Hepatocyte (in vitro differentiated cells): ENCODE measurements around the gene LFNG. TPM values are rescaled to one million over a fixed set of nuclear protein-coding genes. Genes with fewer than 3 reads are reported as not detected.

Experiments
- DNase-seq: peaks from one replicate; pipeline ENCODE4 v3.0.0-alpha.2; 2016; ENCODE audit warnings: low spot score
- H2AFZ ChIP-seq: fragments of 200-600 bp; sonication (generic); 2 replicates; pipeline ENCODE4 v1.6.0; 2016; ENCODE audit warnings: antibody characterized with exemption, mild to moderate bottlenecking
- H3K27ac ChIP-seq: fragments of 200-600 bp; sonication (generic); 2 replicates; pipeline ENCODE4 v1.5.1; 2016; ENCODE audit warnings: mild to moderate bottlenecking
- H3K27me3 ChIP-seq: fragments of 200-600 bp; sonication (generic); 2 replicates; pipeline ENCODE4 v1.6.1; 2016
- H3K36me3 ChIP-seq: fragments of 200-600 bp; sonication (generic); replicated peaks from 2 replicates; pipeline ENCODE4 v1.5.1; 2016; ENCODE audit warnings: low read depth; ENCODE audit not compliant: insufficient read depth
- H3K4me1 ChIP-seq: fragments of 200-600 bp; sonication (generic); 2 replicates; pipeline ENCODE4 v1.5.1; 2016; ENCODE audit warnings: mild to moderate bottlenecking, moderate library complexity; ENCODE audit not compliant: insufficient read depth
- H3K4me2 ChIP-seq: fragments of 200-600 bp; sonication (generic); 2 replicates; pipeline ENCODE4 v1.6.0; 2016
- H3K4me3 ChIP-seq: fragments of 200-600 bp; sonication (generic); 2 replicates; pipeline ENCODE4 v1.5.1; 2016; ENCODE audit warnings: mild to moderate bottlenecking
- H3K79me2 ChIP-seq: fragments of 200-600 bp; sonication (generic); 2 replicates; pipeline ENCODE4 v1.6.0; 2017; ENCODE audit warnings: mild to moderate bottlenecking
- H3K9me2 ChIP-seq: fragments of 200-600 bp; sonication (generic); replicated peaks from 2 replicates; pipeline ENCODE4 v1.6.0; 2017; ENCODE audit warnings: mild to moderate bottlenecking; ENCODE audit not compliant: insufficient read depth
- H3K9me3 ChIP-seq: fragments of 200-600 bp; sonication (generic); 2 replicates; pipeline ENCODE4 v1.5.1; 2016; ENCODE audit warnings: low read depth, mild to moderate bottlenecking
- H4K20me1 ChIP-seq: fragments of 200-600 bp; sonication (generic); 2 replicates; pipeline ENCODE4 v1.6.0; 2016; ENCODE audit warnings: mild to moderate bottlenecking; ENCODE audit not compliant: insufficient read depth, poor library complexity, severe bottlenecking
- EZH2 ChIP-seq: fragments of 200-600 bp; sonication (generic); IDR thresholded peaks from 2 replicates; pipeline ENCODE4 v1.6.1; 2016; ENCODE audit warnings: antibody characterized with exemption, mild to moderate bottlenecking, borderline replicate concordance
- EZH2phosphoT487 ChIP-seq: fragments of 200-600 bp; sonication (generic); IDR thresholded peaks from one replicate; pipeline ENCODE4 v1.6.1; 2018; ENCODE audit warnings: antibody characterized with exemption, mild to moderate bottlenecking, low read depth, moderate library complexity; ENCODE audit not compliant: unreplicated experiment, severe bottlenecking
- WGBS: methylation state at CpG from one replicate; pipeline ENCODE4 v1.1.6; 2016; ENCODE audit warnings: low lambda C conversion rate; ENCODE audit errors: missing lambda C conversion rate; 5-methylcytosine and 5-hydroxymethylcytosine counted together
- polyA plus RNA-seq: library from polyadenylated mRNA; unstranded; fragments of >200 nt; fragmentation: Nextera tagmentation; extraction: Ambion mirVana; gene quantifications from 2 replicates; pipeline ENCODE4 v1.2.1, GENCODE V29; 2016
- total RNA-seq: library from RNA; depleted of rRNA; stranded (reverse); fragments of >200 nt; gene quantifications from 2 replicates; pipeline ENCODE4 v1.2.3, GENCODE V29; 2014
- TF ChIP-seq, protein P1 (sequence below): fragments of 200-600 bp; sonication (generic); IDR thresholded peaks from 2 replicates; pipeline ENCODE4 v1.5.1; 2016; ENCODE audit warnings: antibody characterized with exemption, mild to moderate bottlenecking; ENCODE audit not compliant: poor library complexity

The LFNG gene
- total and polyA plus RNA-seq, 2 experiments from 2014 or later: 1.2 to 4.5 TPM

GRCh38 chr7:2474224-2474623 is 45.4 kb upstream of the LFNG start:
- Histone ChIP-seq H3K27ac (no peak overlapping the region), H3K36me3 (no peaks in the 10 kb centered on the region), H3K4me1 (no peaks in the 10 kb centered on the region), H3K27me3 (no peaks in the 10 kb centered on the region), H3K79me2 (no peaks in the 10 kb centered on the region), H2AFZ (no peak overlapping the region), H3K4me3 (no peak overlapping the region), H3K9me3 (no peaks in the 10 kb centered on the region), H3K9me2 (no peaks in the 10 kb centered on the region), H3K4me2 (no peak overlapping the region), H4K20me1 (no peaks in the 10 kb centered on the region)
- DNase-seq: no peak
- TF ChIP-seq, protein P1, sequence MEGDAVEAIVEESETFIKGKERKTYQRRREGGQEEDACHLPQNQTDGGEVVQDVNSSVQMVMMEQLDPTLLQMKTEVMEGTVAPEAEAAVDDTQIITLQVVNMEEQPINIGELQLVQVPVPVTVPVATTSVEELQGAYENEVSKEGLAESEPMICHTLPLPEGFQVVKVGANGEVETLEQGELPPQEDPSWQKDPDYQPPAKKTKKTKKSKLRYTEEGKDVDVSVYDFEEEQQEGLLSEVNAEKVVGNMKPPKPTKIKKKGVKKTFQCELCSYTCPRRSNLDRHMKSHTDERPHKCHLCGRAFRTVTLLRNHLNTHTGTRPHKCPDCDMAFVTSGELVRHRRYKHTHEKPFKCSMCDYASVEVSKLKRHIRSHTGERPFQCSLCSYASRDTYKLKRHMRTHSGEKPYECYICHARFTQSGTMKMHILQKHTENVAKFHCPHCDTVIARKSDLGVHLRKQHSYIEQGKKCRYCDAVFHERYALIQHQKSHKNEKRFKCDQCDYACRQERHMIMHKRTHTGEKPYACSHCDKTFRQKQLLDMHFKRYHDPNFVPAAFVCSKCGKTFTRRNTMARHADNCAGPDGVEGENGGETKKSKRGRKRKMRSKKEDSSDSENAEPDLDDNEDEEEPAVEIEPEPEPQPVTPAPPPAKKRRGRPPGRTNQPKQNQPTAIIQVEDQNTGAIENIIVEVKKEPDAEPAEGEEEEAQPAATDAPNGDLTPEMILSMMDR: no peak
- TF ChIP-seq EZH2: no peak
- no peak for TF ChIP-seq EZH2phosphoT487
- WGBS: 71% methylated on average over 15 of the region's 15 CpGs

DNA sequence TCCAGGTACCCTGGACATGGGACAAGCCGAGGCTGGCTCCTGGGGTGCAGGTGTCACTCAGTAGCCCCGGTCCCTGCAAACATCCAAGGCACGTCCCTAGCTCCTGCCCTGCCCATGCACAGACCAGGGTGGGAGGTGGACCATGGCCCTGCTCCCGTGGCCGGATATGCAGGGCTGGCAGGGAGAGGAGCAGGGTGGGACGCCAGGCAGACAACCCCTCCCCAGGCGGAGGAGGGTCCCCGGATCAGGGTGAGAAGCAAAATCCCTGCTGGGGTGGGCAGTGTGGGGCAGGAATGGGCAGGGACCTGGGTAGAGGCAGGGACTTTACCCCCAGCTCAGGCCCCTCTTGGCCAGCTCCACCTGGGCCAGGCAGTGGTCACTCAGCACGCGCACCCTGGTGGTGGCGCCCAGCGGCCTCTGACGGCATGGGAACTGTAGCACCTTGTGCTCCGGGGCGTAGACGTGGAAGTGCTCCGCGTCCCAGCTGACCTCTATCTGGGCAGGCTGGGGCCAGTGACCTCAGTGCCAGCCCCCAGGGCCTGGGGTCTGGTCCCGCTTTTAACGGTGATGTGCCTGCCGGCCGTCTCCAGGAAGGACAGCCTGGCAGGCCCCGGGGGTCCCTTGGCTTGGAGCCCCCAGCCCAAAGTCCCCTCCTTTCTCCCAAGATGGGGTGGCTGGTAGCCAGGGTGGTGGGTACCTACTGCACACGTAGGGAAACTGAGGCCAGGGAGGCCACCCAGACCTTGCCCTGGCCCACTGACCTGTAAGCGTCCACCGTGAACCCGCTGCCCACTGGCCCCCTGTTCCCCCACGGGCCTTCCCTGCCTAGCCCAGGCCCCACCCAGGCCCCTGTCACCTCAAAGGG is 44.5 kb upstream of the LFNG start:
- TF ChIP-seq, protein P1: no peak
- TF ChIP-seq EZH2 (no peak), EZH2phosphoT487 (no peak)
- no peaks in the 10 kb centered on the region for H3K36me3 ChIP-seq
- no peaks in the 10 kb centered on the region for H4K20me1 ChIP-seq
- peak; percentile 8 for DNase-seq
- H2AFZ ChIP-seq: no peak overlapping the region
- H3K4me2 ChIP-seq: no peak overlapping the region
- no peaks in the 10 kb centered on the region for H3K4me1 ChIP-seq
- no peak overlapping the region for H3K4me3 ChIP-seq
- H3K79me2 ChIP-seq: no peaks in the 10 kb centered on the region
- H3K9me3 ChIP-seq: no peaks in the 10 kb centered on the region
- no peaks in the 10 kb centered on the region for H3K9me2 ChIP-seq
- no peak overlapping the region for H3K27ac ChIP-seq
- H3K27me3 ChIP-seq: no peaks in the 10 kb centered on the region
- 83% methylated on average over 18 of the region's 28 CpGs for WGBS

- Histone ChIP-seq H3K79me2 (no peaks in the 10 kb centered on the region), H3K9me2 (no peaks in the 10 kb centered on the region), H3K36me3 (no peaks in the 10 kb centered on the region), H3K27me3 (no peaks in the 10 kb centered on the region), H3K4me3 (no peak overlapping the region), H4K20me1 (no peaks in the 10 kb centered on the region), H3K4me2 (no peak overlapping the region), H3K9me3 (no peaks in the 10 kb centered on the region), H3K4me1 (no peaks in the 10 kb centered on the region), H3K27ac (no peak overlapping the region), H2AFZ (no peak overlapping the region)
- TF ChIP-seq EZH2: no peak
- TF ChIP-seq, protein P1: no peak
- TF ChIP-seq EZH2phosphoT487: no peak
- DNase-seq: no peak
- 96% methylated on average over 15 of the region's 18 CpGs for WGBS
Observed at GRCh38 chr7:2475678-2476015, 43.9 kb upstream of the LFNG start.
